ENCODE measurements around the gene PDE10A.
"Not testable (repeated sequence)": the region's sequence is repeated elsewhere in the genome, so short reads cannot be mapped to it uniquely, and the experiment has no call there.

Gene PDE10A

GRCh38 chr6:165548450-165548849, 114.6 kb downstream of the PDE10A start:
- no peak for DNase-seq (ENCODE audit: low spot score)

GRCh38 chr6:165545806-165546205, 117.2 kb downstream of the PDE10A start:
- no peak for DNase-seq (ENCODE audit: low spot score)

DNA sequence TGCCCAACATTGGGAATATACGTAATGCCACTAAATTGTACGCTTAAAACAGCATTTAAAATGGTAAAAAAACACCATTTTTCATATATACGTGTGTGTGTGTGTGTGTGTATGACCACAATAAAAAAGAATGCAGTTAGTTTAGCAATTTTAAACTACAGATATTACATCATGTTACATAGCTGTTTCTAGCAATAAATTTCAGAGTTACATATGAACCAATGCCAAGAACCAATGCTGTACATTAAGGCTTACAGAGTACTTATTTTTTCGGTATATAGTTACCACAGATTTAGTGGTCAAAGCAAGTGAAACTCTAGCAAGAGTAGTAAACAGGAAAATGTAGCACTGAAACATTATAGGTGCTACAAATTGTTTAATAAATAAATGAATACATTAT, 119.3 kb downstream of the PDE10A start:
- DNase-seq (ENCODE audit: low spot score), result no peak

GRCh38 chr6:165536911-165537310, 126.1 kb downstream of the PDE10A start:
- no peak for DNase-seq (ENCODE audit: low spot score)

- DNase-seq (ENCODE audit: low spot score), result no peak
Measured at GRCh38 chr6:165519316-165519715, 143.7 kb downstream of the PDE10A start.

DNA sequence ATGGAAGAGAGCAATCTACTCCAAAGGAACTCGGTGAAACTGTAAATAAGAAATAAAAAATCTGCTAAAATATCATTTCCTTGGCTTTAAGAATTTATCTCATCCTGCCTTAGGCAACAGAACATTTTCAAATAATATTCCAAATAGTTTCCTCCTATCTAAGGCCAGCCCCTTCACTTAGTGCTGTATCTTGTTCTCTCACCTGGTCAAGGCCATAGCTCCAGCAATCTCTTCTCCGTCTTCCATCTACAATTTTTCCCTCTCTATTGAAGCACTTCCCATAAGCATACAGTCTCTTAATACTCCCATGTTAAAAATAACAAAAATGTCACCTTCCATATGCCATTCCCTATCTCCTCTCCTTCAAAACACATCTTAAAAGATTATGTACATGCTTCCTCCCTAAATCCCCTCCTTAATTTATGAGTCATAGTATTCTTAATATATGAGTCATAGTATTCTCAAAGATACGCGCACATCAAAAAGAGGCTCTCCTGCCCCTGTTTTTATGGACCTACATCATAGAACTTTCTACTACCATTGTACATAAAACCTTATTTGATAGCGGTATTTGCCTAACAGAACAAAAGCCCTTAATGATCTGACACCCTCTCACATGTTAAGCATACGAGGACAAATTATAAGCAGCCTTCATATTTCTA, 146.9 kb downstream of the PDE10A start:
- DNase-seq (ENCODE audit: low spot score), result no peak

GRCh38 chr6:165514621-165515020, 148.4 kb downstream of the PDE10A start:
- no peak for DNase-seq (ENCODE audit: low spot score)

DNA sequence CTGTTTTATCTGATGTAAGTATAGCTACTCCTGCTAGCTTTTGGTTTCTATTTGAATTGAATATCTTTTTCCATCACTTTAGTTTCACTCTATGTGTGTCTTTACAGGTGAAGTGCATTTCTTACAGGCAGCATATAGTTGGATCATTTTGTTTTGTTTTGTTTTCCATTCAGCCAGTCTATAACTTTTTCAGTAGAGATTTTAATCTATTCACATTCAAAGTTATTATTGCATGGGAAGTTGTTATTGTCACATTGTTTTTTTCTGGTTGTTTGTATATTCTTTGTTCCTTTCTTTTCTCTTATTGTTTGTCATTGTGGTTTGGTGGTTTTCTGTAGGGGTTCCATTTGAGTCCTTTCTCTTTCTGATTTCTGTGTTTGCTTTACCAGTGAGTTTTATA, 151.2 kb downstream of the PDE10A start:
- no peak for DNase-seq (ENCODE audit: low spot score)

GRCh38 chr6:165508321-165508869, 154.6 kb downstream of the PDE10A start:
- no peak for DNase-seq (ENCODE audit: low spot score)

DNA sequence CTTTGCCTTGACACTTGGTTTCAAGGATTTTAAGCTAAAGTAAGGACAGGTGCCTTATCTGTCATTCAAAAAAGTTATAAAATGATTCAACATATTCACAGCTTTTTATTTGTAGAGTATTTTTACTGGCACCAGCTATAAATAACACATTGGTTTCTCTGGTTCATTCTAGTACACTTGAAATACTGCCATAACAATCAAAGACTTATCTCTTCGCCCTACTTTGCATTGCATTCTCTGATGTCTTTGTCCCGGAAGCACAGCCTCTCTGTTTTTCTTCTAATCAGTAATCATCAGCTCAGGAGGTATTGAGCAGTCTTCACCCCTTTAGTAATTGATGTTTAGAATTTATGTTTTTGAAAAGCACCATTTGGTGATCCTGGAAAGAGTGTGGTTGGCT, 156.4 kb downstream of the PDE10A start:
- no peak for DNase-seq (ENCODE audit: low spot score)

- not testable (repeated sequence) for DNase-seq (ENCODE audit: low spot score)
Measured at GRCh38 chr6:165500214-165500907, 162.7 kb downstream of the PDE10A start.

DNA sequence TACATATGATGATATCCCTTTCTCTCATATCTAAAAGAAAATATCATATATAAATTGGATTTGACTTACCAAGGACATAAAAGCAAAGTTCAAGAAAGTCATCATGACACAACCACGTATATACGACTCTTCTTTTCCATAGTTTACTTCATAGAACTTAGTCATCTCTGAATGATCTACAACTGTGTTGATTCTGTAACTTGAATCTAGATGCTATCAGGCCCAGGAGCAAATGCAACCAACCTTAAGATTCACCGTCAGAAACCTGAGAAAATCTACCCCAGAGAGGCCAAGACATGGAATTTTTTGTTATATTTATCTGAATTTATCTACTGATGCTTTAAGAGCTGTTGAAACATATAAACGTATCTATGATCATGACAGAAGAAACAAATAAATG, 165.6 kb downstream of the PDE10A start:
- DNase-seq (ENCODE audit: low spot score), result no peak

DNA sequence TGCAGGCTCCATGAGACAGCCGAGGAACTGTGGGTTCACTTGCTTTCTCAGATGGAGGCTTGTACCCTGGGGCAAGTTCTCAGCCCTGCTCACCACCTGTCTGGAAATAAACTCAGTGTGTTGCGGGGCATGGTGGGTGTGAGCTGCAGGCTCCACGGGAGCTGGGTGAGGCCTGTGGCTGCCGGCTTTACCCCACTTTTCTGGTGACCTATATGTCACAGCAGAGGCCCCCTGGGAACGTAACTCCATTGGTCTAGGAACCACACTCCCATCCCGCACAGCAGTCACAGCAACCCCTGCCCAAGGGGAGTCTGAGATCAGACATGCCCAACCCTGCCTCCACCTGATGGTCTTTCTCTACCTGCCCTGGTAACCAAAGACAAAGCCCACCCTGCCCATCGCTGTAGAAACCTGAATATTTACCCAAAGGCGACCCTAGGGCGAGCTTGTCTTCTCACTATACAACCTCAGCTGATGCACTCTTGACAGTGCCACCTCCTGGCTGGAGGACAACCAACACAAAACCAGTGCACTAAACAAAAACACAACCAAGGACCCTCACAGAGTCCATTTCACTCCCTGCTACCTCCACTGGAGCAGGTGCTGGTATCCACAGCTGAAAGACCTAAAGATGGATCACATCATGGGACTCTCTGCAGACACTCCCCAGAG, 174.3 kb downstream of the PDE10A start:
- DNase-seq (ENCODE audit: low spot score), result no peak

DNA sequence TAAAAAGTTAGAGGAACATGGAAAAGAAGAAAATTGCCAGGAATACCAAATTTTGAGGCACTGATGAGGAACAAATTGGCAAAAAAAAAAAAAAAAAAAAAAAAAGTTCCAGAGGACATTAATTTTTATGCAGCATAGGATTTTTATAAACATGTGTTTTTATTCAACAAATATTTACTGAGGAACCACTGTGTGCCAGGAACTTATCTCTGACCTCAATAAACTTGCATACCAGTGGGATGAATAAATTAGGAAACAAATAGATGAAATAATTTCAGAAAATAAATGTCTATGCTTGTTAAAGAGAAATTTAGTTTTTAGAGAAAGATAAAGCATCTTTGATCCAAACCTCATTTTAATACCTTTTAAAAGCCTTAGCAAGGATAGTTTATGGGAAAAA, 175.1 kb downstream of the PDE10A start:
- DNase-seq (ENCODE audit: low spot score), result no peak

DNA sequence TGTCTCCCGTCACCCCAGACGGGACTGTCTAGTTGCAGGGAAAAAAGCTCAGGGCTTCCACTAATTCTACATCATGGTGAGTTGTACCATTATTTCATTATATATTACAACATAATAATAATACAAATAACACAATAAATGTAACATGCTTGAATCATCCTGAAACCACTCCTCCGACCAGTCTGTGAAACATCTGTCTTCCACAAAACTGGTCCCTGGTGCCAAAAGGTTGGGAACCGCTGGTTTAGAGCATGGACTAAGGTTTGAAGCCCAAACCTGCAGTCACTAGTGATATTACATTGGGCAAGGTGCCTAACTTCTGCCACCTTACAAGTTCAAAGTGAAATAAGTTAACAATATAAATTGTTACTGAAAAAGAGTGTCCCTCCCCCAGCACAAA, 175.7 kb downstream of the PDE10A start:
- DNase-seq (ENCODE audit: low spot score), result no peak

DNA sequence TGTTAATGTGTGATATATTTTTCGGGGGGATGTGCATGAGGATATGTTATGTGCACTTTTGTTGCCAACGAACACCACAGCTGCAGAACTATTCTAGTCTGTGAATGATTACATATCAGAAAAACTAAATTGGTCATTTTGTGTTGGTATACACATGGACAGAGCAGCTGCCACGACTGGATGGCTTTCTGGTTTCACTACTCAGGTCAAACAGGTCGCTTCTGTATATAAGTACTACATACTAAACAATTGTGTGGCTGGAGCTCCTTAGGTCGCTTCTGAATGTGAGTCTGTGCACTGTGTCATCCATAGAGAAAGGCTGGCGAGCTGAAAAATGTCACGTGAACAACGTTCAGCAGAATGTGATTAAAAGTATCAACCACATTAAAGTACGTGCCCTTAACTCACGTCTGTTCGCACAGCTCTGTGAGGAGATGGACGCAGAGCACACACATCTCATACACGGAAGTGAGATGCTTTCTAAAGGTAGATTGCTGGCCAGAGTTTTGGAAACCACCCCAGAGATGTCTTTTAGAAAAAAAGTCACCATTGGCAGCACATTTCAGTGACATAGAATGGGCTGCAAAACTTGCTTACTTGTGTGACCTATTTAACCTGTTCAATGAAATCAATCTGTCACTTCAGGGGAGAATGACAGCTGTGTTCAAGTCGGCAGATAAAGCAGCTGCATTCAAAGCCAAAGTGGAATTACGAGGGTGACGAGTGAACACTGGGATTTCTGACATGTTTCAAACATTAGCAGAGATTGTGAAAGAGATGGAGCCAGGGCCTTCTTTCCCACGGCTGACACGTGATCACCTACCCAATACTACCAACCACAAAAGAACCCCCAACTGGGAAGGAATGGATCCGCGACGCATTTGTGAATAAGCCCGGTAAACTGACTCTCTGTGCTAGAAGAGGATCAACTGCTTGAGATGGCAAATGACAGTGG, 176.6 kb downstream of the PDE10A start:
- no peak for DNase-seq (ENCODE audit: low spot score)

DNA sequence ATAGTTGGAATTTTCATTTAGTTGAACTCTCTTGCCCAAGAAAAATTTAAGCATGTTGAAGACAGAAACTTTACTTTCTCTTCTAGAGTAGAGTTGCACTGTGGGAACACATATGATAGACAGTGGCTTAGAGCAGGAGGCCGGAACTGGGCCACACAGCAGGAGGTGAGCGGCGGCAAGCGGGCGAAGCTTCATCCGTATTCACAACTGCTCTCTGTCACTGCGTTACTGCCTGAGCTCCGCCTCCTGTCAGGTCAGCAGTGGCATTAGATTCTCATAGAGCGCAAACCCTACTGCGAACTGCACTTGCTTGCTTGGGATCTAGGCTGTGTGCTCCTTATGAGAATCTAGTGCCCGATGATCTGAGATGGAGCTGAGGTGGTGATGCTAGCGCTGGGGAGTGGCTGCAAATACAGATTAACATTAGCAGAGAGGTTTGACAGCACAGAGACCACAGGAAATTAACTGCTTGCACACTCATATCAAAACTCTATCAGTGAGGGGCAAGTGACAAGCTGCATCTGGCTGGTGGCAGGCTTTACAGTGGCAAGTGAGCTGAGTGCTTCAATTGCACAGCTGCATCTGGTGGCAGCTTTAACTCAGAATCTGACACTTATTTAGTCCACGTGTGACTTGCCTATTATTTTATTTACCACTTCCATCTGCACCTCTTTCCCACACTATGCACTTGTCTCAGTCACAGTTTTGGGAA, 178.7 kb downstream of the PDE10A start:
- no peak for DNase-seq (ENCODE audit: low spot score)

GRCh38 chr6:165481921-165482320, 181.1 kb downstream of the PDE10A start:
- no peak for DNase-seq (ENCODE audit: low spot score)

GRCh38 chr6:165480916-165481315, 182.1 kb downstream of the PDE10A start:
- no peak for DNase-seq (ENCODE audit: low spot score)

DNA sequence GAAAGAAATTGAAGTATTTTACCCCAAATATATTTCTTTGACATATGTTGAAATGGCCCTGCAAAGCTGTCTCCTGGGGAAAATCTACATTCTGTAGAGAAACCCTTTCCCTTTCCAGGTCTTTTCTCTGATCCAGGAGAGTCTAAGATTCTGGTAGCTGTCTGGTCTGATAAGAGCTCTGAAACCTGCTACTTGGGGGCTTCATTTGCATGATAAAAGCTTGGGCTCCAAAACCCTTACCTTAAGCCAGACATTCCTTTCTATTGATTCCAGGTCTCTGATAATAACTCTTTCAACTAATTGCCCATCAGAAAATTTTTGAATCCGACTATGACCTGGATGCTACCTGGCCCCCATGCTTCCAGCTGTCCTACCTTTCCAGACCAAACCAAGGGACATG, 184.5 kb downstream of the PDE10A start:
- DNase-seq (ENCODE audit: low spot score), result no peak

- DNase-seq (ENCODE audit: low spot score), result no peak
Measured at GRCh38 chr6:165469483-165469882, 193.6 kb downstream of the PDE10A start.

Measured in HuH-7.5 (cell line).